Activated CD8-positive, alpha-beta memory T cell treated with anti-CD3 and anti-CD28 coated beads, Interleukin-2, amount 50 U/mL, for 1 hour (primary cell): ENCODE results near the gene ZBTB39.
"Not testable (repeated sequence)": the region's sequence is repeated elsewhere in the genome, so short reads cannot be mapped to it uniquely, and the experiment has no call there.

Experiments used
- DNase-seq: peaks from one replicate; pipeline ENCODE4 v3.0.0-alpha.2; 2020; ENCODE audit errors: extremely low read depth

Gene ZBTB39

GRCh38 chr12:56980268-56980667, 26.1 kb downstream of the ZBTB39 start:
- DNase-seq = no peak

GRCh38 chr12:56979628-56980027, 26.7 kb downstream of the ZBTB39 start:
- no peak for DNase-seq

DNA sequence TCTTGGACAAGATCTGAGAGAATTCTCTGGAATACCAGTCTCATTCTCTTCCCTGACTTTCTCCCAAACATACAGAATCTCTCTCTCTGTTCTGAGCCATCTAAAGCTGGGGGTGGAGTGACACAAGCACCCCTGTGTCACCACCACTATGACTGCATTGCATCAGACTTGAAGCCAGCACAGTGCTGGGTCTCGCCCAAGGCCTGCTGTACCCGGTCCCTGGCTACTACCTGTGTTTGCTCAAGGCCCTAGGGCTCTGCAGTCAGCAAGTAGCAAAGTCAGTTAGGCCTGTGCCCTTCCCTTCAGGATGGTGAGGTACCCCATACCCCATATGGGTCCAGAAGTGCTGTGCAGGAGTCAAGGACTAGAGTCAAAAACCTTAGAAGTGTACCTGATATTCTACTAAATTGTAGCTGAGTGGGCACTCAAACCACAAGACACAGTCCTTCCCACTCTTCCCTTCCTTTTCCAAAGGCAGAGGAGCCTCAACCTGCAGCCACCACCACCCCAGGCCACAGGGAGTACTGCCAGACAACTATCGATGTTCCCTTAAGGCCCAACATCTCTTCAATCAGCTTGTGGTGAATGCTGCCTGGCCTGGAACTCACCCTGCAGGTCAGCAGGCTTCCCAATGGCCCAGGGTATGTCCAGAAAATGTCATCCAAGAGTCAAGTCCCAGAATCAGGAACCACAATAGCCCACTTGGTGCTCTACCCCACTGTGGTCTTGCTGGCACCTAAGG, 27.8 kb downstream of the ZBTB39 start:
- no peak for DNase-seq

DNA sequence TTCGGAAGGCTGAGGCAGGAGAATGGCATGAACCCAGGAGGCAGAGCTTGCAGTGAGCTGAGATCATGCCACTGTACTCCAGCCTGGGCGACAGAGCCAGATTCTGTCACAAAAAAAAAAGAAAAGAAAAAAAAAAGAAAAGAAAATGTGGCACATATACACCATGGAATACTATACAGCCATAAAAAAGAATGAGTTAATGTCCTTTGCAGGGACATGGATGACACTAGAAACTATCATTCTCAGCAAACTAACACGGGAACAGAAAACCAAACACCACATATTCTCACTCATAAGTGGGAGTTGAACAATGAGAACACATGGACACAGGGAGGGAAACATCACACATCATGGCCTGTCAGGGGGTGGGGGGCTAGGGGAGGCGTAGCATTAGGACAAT, 29.0 kb downstream of the ZBTB39 start:
- not testable (repeated sequence) for DNase-seq

DNA sequence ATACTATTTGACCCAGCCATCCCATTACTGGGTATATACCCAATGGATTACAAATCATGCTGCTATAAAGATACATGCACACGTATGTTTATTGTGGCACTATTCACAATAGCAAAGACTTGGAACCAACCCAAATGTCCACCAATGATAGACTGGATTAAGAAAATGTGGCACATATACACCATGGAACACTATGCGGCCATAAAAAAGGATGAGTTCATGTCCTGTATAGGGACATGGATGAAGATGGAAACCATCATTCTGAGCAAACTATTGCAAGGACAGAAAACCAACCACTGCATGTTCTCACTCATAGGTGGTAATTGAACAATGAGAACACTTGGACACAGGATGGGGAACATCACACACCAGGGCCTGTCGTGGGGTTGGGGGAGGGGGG, 32.1 kb downstream of the ZBTB39 start:
- DNase-seq = not testable (repeated sequence)

DNA sequence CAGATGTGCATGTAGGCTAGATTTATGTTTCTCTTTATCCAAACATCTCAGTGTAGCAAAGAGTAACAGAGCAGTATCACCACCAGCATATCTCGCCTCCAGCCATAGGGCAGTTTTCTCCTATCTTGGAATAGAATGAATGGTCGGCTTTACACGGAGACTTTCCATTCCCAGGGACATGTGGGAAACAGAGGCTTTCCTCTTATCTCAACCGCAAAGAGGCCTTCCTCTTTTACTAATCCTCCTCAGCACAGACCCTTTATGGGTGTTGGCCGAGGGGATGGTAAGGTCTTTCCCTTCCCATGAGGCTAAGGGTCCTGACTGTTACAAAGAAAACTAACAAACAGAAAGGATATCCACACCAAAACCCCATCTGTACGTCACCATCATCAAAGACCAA, 37.4 kb downstream of the ZBTB39 start:
- DNase-seq = not testable (repeated sequence)

DNA sequence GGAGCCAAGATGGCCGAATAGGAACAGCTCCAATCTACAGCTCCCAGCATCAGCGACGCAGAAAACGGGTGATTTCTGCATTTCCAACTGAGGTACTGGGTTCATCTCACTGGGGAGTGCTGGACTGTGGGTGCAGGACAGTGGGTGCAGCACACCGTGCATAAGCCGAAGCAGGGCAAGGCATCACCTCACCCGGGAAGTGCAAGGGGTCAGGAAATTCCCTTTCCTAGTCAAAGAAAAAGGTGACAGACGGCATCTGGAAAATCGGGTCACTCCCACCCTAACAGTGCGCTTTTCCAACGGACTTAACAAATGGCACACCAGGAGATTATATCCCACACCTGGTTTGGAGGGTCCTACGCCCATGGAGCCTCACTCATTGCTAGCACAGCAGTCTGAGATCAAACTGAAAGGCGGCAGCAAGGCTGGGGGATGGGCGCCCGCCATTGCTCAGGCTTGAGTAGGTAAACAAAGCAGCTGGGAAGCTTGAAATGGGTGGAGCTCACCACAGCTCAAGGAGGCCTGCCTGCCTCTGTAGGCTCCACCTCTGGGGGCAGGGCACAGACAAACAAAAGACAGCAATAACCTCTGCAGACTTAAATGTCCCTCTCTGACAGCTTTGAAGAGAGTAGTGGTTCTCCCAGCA, 40.2 kb downstream of the ZBTB39 start:
- not testable (repeated sequence) for DNase-seq

- DNase-seq = not testable (repeated sequence)
Measured at GRCh38 chr12:56965124-56965523, 41.2 kb downstream of the ZBTB39 start.

GRCh38 chr12:56963557-56963956, 42.8 kb downstream of the ZBTB39 start:
- not testable (repeated sequence) for DNase-seq

DNA sequence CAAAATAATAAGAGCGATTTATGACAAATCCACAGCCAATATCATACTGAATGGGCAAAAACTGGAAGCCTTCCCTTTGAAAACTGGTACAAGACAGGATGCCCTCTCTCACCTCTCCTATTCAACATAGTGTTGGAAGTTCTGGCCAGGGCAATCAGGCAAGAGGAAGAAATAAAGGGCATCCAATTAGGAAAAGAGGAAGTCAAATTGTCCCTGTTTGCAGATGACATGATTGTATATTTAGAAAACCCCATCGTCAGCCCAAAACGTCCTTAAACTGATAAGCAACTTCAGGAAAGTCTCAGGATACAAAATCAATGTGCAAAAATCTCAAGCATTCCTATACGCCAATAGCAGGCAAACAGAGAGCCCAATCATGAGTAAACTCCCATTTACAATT, 44.1 kb downstream of the ZBTB39 start:
- DNase-seq = not testable (repeated sequence)

DNA sequence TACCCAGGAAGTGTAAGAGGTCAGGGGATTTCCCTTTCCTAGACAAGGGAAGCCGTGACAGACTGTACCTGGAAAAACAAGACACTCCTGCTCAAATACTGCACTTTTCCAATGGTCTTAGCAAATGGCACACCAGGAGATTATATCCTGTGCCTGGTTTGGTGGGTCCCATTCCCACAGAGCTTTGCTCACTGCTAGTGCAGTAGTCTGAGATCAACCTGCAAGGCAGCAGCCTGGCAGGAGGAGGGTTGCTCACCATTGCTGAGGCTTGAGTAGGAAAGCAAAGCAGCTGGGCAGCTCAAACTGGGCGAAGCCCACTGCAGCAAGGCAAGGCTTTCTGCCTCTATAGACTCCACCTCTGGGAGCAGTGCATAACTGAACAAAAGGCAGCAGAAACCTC, 47.9 kb downstream of the ZBTB39 start:
- DNase-seq = no peak

GRCh38 chr12:56957229-56958052, 48.9 kb downstream of the ZBTB39 start, which contains the start of gene RDH16:
Gene RDH16, minus strand, starts transcription at chr12:56957608. Its CDS starts 146 bp downstream, at chr12:56957462.
- no peak for DNase-seq

- DNase-seq = no peak
Measured at GRCh38 chr12:56955631-56956256, 50.6 kb downstream of the ZBTB39 start.

DNA sequence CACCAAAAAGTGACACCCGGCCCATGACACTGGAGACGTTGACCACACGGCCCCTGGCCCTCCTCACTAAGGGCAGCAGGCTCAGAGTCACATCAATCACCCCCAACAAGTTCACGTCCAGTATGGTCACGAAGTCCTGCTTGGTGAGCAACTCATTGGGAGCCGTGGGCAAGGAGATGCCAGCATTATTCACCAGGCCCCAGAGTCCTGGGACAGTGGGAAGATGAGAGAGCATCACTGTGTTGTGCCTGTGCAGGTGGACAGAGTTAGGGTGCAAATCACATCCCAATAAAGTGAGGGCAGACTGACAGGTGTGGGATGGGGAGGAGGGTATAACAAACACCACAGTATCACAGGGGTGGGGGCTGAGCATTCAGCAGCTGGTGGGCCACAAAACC, 51.4 kb downstream of the ZBTB39 start:
- no peak for DNase-seq

DNA sequence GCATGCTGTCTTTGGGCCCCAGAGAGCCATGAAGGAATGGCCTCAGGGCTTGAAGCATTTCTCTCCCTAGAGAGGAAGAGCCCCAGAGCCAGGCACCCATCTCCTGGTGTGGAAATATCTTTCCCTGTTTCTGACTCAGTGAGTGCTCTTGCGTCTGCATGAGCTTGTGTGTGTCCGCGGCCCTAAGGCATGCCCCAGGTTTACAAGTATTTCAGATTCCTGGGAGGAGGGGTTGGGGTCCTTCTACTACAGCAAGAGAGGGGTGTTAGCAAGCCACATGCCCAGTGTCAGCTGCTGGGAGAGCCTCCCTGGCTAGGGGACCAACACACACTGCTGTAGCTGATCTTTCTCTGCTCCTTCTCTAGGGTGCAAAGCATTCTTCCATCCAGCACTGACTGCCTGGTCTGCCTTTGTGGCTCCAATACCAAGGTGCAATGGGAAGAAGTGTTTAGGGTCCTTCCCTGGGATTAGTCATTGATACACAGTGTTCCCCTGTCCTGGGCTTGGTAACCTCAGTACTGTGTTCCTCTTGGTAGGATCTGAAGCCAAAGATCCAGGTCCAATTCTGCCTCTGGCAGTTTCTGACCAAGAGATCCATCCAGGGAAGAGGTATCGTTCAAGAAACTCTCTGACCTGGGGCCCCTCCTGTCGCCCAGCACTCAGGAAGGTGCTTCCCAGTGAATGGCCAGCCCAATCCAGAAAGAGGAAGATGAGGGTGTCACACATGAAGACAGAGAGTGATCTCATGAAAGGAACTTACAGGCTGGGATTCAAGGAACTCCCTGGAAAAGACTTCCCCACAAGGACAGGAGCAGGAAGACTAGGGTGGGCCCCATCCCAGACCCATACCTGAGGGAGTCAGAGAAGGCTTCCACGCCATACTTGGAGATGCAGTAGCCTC, 52.0 kb downstream of the ZBTB39 start:
- DNase-seq = no peak

GRCh38 chr12:56953314-56953713, 53.0 kb downstream of the ZBTB39 start:
- no peak for DNase-seq

GRCh38 chr12:56951582-56952339, 54.6 kb downstream of the ZBTB39 start:
- no peak for DNase-seq

DNA sequence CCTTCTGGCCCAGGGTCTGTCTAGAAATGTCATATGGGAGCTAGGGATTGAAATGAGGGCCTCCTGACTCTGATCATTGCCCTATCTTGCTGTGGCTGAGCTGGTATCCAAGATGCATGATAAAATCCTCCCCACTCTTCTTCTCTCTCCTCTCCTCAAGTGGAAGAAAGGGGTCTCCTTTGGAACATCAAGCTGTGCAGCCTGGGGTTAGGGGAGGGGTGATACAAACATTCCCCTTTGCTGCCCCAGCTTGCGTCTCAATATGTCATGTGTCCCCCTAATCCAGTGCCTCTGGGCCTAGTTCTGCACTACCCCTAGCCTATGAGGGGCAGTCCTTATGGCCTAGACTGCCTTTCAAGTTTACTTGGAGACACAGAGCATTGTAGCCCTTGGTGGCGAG, 57.5 kb downstream of the ZBTB39 start:
- no peak for DNase-seq
